ENCODE measurements around the gene CTPS1. TPM values are rescaled to one million over a fixed set of nuclear protein-coding genes. Genes with fewer than 3 reads are reported as not detected.

CTPS1 gene
- total RNA-seq, 2 experiments from 2014 or later: 100 to 102 TPM

DNA sequence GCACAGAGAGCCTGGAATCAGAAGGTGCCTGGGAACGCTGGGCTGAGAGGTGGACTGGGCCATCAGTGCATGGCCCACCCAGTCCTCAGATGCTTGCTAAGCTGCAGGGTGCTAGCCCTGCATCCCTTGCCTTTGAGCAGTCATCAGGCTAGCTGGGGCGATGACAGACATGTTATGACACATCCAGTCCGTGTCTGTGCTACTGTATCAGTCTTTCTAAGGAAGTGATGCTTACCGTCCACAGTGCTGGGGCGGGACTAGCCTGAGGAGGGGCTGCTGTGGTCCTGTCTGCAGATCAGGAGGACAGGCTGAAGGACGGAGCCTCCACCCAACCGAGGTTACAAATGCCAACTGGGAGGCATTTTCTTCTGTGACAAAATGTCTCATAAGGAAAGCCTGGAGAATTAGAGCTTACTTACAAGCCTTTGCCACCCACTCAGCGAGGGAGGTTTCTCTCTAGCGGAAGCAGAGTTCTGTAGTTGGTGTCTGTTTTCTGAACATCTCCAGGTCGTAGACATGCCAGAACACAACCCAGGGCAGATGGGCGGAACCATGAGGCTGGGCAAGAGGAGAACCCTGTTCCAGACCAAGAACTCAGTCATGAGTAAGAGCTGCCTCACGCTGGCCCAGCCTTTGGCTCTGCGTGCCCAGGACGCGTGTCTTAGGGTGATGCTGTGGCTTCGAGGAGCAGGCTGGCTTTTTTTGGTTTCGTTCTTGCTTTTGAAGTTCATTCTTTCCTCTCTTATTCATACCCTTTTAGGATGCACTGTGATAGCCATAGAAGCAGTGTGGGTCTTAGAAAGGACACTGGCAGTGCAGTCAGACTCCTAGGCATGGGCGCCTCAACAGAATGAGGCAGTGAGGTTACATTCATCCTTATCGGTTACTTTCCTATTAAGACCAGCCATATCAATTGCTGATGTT is 27.7 kb downstream of the CTPS1 start:
- no peak for DNase-seq
- ATAC-seq: no peak
- Mint-ChIP-seq H3K27ac (peak overlapping the region; percentile 33), H3K36me3 (ENCODE audit: low read depth) (peaks cover 76% of the 10 kb centered on the region), H3K9me3 (no peaks in the 10 kb centered on the region), H3K27me3 (no peaks in the 10 kb centered on the region), H3K4me1 (ENCODE audit: low read depth) (peaks cover 18% of the 10 kb centered on the region), H3K4me3 (no peak overlapping the region)
- ChIA-PET CTCF (no interaction called here), POLR2A (interaction anchor here (1.2 kb wide), 2 partner anchors 9 to 14 kb away, joined by 3 read pairs; partner anchors contain the start of gene SLFNL1)
- TF ChIP-seq, protein P1, sequence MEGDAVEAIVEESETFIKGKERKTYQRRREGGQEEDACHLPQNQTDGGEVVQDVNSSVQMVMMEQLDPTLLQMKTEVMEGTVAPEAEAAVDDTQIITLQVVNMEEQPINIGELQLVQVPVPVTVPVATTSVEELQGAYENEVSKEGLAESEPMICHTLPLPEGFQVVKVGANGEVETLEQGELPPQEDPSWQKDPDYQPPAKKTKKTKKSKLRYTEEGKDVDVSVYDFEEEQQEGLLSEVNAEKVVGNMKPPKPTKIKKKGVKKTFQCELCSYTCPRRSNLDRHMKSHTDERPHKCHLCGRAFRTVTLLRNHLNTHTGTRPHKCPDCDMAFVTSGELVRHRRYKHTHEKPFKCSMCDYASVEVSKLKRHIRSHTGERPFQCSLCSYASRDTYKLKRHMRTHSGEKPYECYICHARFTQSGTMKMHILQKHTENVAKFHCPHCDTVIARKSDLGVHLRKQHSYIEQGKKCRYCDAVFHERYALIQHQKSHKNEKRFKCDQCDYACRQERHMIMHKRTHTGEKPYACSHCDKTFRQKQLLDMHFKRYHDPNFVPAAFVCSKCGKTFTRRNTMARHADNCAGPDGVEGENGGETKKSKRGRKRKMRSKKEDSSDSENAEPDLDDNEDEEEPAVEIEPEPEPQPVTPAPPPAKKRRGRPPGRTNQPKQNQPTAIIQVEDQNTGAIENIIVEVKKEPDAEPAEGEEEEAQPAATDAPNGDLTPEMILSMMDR (IDR thresholded peaks at IDR 0.05): no peak
- intact Hi-C loops (cut with micrococcal nuclease): no loop called here

DNA sequence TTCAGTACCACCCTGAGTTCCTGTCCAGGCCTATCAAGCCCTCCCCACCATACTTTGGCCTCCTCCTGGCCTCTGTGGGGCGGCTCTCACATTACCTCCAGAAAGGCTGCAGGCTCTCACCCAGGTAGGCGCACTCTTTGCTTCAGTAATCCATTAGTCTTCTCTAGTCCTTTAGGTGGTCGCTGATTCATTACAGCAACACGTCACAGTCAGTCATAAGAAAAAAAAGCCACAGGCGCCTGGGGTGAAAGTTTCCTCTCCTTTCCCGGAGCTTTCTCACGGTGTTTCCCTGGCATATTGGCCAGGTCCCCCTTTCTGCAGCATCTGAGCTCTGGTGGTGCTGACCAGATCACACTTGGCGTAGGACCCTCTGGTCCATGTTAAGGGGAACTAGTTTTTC is 30.0 kb downstream of the CTPS1 start:
- H3K4me3 Mint-ChIP-seq: no peak overlapping the region
- no peak for DNase-seq
- no peaks in the 10 kb centered on the region for H3K9me3 Mint-ChIP-seq
- ChIA-PET CTCF (no interaction called here), POLR2A (no interaction called here)
- H3K36me3 Mint-ChIP-seq (ENCODE audit: low read depth): peaks cover 70% of the 10 kb centered on the region
- intact Hi-C loops (cut with micrococcal nuclease): no loop called here
- H3K27me3 Mint-ChIP-seq: no peaks in the 10 kb centered on the region
- ATAC-seq: no peak
- H3K27ac Mint-ChIP-seq: peak overlapping the region; percentile 16
- H3K4me1 Mint-ChIP-seq (ENCODE audit: low read depth): peaks cover 6% of the 10 kb centered on the region
- TF ChIP-seq, protein P1 (IDR thresholded peaks at IDR 0.05): no peak

DNA sequence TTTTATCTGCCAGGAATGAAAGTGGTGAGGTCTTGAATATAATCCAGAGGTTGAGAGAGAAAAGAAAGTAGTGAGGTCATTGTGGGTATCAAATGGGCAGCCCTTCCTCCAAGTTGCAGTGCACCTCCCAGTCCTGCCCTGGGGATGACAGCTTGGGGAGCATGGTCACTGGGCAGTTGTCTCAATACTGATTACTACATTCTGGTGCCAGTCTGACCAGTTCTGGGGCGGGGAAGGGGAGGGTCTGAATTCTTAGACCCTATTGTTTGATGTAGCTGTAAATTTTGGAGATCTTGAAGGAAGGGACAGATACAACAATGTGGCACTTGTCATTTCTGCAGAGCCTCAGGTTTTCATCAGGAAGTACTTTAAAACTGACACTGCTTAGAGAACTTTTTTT is 30.8 kb downstream of the CTPS1 start:
- no peaks in the 10 kb centered on the region for H3K27me3 Mint-ChIP-seq
- no peaks in the 10 kb centered on the region for H3K9me3 Mint-ChIP-seq
- ATAC-seq (no peak), DNase-seq (no peak)
- H3K27ac Mint-ChIP-seq: no peak overlapping the region
- peaks cover 74% of the 10 kb centered on the region for H3K36me3 Mint-ChIP-seq (ENCODE audit: low read depth)
- intact Hi-C loops (cut with micrococcal nuclease): no loop called here
- H3K4me3 Mint-ChIP-seq: no peak overlapping the region
- ChIA-PET POLR2A (interaction anchor here (0.8 to 1.3 kb wide), 3 partner anchors 14 to 36 kb away, joined by 3 to 5 read pairs (median 3); no protein-coding TSS in a partner anchor), CTCF (no interaction called here)
- TF ChIP-seq, protein P1 (IDR thresholded peaks at IDR 0.05): no peak
- peaks cover 10% of the 10 kb centered on the region for H3K4me1 Mint-ChIP-seq (ENCODE audit: low read depth)

DNA sequence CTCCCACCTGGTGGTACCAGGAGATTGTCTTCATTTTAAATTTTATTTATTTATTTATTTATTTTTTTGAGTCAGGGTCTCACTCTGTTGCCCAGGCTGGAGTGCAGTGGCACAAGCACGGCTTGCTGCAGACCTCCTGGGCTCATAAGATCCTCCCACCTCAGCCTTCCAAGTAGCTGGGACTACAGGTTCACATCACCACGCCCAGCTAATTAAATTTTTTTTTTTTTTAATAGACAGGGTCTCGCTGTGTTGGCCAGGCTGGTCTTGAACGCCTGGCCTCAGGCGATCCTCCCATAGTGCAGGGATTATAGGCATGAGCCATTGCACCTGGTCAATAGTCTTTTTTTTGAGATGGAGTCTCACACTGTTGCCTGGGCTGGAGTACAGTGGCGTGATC is 33.5 kb downstream of the CTPS1 start:
- ChIA-PET CTCF (no interaction called here), POLR2A (interaction anchor here (1.1 to 1.9 kb wide), 3 partner anchors 8 to 12 kb away, joined by 3 to 5 read pairs (median 5); partner anchors contain the start of gene SLFNL1)
- Mint-ChIP-seq H3K36me3 (ENCODE audit: low read depth) (peaks cover 51% of the 10 kb centered on the region), H3K27ac (no peak overlapping the region), H3K9me3 (no peaks in the 10 kb centered on the region), H3K27me3 (no peaks in the 10 kb centered on the region), H3K4me3 (no peak overlapping the region), H3K4me1 (ENCODE audit: low read depth) (peaks cover 10% of the 10 kb centered on the region)
- TF ChIP-seq, protein P1 (IDR thresholded peaks at IDR 0.05): no peak
- ATAC-seq (no peak), DNase-seq (no peak)
- intact Hi-C loops (cut with micrococcal nuclease): no loop called here

DNA sequence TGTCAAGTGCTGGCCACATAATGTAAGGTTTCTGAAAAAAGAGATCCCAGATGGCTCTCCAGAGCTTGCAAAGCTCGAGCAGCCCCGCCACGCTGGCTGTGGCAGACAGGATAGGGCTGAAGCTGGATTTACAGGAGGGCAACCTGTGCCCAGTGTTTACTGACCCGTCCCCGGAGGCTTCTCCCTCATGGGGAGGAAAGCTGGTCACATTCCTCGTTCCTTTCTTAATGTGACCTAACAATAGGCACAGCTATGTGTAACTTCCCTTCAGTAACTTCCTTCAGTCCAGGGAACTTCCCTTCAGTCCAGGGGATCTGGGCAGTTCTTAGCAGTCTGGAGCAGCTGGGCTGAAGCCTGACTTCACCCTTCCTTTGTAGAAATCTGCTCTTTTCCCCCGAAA is 34.3 kb downstream of the CTPS1 start:
- H3K9me3 Mint-ChIP-seq: no peaks in the 10 kb centered on the region
- DNase-seq: no peak
- ChIA-PET POLR2A (interaction anchor here (0.7 to 1.9 kb wide), 6 partner anchors 10 to 23 kb away, joined by 3 to 5 read pairs (median 4); no protein-coding TSS in a partner anchor), CTCF (no interaction called here)
- TF ChIP-seq, protein P1 (IDR thresholded peaks at IDR 0.05): no peak
- H3K4me1 Mint-ChIP-seq (ENCODE audit: low read depth): peaks cover 10% of the 10 kb centered on the region
- H3K27ac Mint-ChIP-seq: peak overlapping the region; percentile 22
- H3K36me3 Mint-ChIP-seq (ENCODE audit: low read depth): peaks cover 47% of the 10 kb centered on the region
- H3K4me3 Mint-ChIP-seq: no peak overlapping the region
- intact Hi-C loops (cut with micrococcal nuclease): no loop called here
- no peak for ATAC-seq
- H3K27me3 Mint-ChIP-seq: no peaks in the 10 kb centered on the region

Data from activated CD8-positive, alpha-beta T cell treated with anti-CD3 and anti-CD28 coated beads for 36 hours (primary cell).